ENCODE results near the gene MBOAT7.
A peak's percentile ranks its signal among the peaks of the same experiment; 100 is the strongest.
"Not testable (repeated sequence)": the region's sequence is repeated elsewhere in the genome, so short reads cannot be mapped to it uniquely, and the experiment has no call there.

Gene MBOAT7

DNA sequence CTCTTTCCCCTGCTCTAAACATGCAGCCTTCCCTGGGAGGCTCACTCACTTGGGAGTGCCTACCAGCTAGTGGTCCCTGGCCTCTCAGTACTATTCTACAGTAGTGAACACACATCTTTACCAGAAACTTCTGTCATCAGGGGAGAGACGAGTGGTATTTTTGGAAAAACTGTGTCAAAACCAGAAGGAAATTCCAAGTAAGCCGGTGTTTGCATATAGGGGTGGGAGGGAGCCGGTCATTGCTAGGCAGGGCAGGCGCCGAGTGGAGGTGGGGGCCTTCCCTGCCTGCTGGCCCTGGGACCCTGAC is 18.2 kb upstream of the MBOAT7 start:
- Mint-ChIP-seq H3K36me3 (ENCODE audit: low read depth) (peaks cover 75% of the 10 kb centered on the region), H3K9me3 (no peaks in the 10 kb centered on the region), H3K4me1 (peaks cover 89% of the 10 kb centered on the region), H3K27ac (peak overlapping the region; percentile 94), H3K4me3 (no peak overlapping the region), H3K27me3 (ENCODE audit: low read depth, poor library complexity) (peaks cover 7% of the 10 kb centered on the region)
- TF ChIP-seq, protein P1, sequence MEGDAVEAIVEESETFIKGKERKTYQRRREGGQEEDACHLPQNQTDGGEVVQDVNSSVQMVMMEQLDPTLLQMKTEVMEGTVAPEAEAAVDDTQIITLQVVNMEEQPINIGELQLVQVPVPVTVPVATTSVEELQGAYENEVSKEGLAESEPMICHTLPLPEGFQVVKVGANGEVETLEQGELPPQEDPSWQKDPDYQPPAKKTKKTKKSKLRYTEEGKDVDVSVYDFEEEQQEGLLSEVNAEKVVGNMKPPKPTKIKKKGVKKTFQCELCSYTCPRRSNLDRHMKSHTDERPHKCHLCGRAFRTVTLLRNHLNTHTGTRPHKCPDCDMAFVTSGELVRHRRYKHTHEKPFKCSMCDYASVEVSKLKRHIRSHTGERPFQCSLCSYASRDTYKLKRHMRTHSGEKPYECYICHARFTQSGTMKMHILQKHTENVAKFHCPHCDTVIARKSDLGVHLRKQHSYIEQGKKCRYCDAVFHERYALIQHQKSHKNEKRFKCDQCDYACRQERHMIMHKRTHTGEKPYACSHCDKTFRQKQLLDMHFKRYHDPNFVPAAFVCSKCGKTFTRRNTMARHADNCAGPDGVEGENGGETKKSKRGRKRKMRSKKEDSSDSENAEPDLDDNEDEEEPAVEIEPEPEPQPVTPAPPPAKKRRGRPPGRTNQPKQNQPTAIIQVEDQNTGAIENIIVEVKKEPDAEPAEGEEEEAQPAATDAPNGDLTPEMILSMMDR (IDR thresholded peaks at IDR 0.05): no peak
- DNase-seq: no peak

DNA sequence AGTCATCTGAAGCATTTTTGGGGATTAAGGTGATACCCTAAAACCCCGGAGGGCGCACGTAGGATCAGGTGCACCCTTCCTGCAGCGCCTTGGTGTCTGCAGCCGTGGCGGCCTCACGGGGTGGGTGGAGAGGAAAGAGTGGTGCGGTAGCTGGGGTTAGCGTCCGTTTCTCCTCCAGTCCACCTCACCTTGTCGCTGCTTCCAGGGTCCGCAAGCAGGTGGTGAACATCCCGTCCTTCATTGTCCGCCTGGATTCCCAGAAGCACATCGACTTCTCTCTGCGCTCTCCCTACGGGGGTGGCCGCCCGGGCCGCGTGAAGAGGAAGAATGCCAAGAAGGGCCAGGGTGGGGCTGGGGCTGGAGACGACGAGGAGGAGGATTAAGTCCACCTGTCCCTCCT is 17.8 kb upstream of the MBOAT7 start:
- peaks cover 77% of the 10 kb centered on the region for H3K36me3 Mint-ChIP-seq (ENCODE audit: low read depth)
- DNase-seq; H3K4me3 Mint-ChIP-seq; H3K27me3 Mint-ChIP-seq (ENCODE audit: low read depth, poor library complexity); H3K9me3 Mint-ChIP-seq: not testable (repeated sequence)
- H3K27ac Mint-ChIP-seq: peak overlapping the region; percentile 94
- peaks cover 94% of the 10 kb centered on the region for H3K4me1 Mint-ChIP-seq

DNA sequence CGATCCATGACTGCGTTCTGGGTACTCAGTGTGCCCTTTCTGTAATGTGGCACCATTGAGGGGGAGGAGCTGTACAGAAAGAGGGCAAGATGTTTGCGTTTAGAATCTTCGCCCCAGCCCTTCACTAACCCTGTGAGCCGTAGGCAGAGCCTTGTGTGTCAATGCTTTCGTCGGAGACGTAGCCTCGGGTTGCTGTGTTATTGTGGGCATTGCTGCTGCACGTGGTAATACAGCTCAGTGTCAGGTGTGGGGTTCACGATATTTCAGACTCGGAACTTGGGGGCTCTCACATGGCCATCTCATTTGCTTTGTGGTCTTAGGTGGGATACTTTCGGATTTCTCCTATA is 17.4 kb upstream of the MBOAT7 start:
- no peak for DNase-seq
- TF ChIP-seq, protein P1 (IDR thresholded peaks at IDR 0.05): no peak
- Mint-ChIP-seq H3K9me3 (no peaks in the 10 kb centered on the region), H3K27ac (peak overlapping the region; percentile 51), H3K36me3 (ENCODE audit: low read depth) (peaks cover 81% of the 10 kb centered on the region), H3K27me3 (ENCODE audit: low read depth, poor library complexity) (peaks cover 7% of the 10 kb centered on the region), H3K4me1 (peaks cover 94% of the 10 kb centered on the region), H3K4me3 (no peak overlapping the region)

DNA sequence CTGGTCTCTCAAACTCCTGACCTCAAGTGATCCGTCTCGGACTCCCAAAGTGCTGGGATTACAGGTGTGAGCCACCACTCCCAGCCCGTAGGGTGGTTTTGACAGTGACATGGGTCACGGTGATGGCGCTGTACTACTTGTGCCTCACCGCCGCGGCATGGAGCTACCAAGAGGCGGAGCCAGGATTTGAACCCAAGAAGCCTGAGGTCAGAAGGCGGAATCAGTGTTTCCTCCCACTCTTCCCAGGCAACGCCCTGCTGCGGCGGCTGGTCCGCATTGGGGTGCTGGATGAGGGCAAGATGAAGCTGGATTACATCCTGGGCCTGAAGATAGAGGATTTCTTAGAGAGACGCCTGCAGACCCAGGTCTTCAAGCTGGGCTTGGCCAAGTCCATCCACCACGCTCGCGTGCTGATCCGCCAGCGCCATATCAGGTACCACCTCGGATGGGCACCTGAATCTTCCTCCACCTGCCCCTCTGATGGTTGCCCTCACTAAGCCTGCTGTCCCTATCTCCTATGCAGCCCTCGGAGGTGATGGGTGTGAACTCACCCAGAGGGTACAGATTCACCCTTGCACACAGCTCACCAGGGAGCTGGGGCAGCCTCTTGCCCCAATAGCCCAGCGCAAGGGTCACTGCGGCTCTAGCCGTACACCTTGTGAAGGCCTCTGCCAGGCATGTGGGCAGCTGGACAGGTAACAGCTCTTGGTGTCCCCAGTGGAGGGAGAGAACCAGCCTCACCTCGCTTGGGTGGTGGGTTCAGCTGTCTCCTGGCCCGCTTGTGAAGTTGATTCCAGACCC is 16.9 kb upstream of the MBOAT7 start:
- H3K36me3 Mint-ChIP-seq (ENCODE audit: low read depth): peaks cover 83% of the 10 kb centered on the region
- TF ChIP-seq, protein P1 (IDR thresholded peaks at IDR 0.05): no peak
- peak overlapping the region; percentile 86 for H3K27ac Mint-ChIP-seq
- no peaks in the 10 kb centered on the region for H3K9me3 Mint-ChIP-seq
- peaks cover 95% of the 10 kb centered on the region for H3K4me1 Mint-ChIP-seq
- DNase-seq: no peak
- H3K4me3 Mint-ChIP-seq: no peak overlapping the region
- peaks cover 7% of the 10 kb centered on the region for H3K27me3 Mint-ChIP-seq (ENCODE audit: low read depth, poor library complexity)

DNA sequence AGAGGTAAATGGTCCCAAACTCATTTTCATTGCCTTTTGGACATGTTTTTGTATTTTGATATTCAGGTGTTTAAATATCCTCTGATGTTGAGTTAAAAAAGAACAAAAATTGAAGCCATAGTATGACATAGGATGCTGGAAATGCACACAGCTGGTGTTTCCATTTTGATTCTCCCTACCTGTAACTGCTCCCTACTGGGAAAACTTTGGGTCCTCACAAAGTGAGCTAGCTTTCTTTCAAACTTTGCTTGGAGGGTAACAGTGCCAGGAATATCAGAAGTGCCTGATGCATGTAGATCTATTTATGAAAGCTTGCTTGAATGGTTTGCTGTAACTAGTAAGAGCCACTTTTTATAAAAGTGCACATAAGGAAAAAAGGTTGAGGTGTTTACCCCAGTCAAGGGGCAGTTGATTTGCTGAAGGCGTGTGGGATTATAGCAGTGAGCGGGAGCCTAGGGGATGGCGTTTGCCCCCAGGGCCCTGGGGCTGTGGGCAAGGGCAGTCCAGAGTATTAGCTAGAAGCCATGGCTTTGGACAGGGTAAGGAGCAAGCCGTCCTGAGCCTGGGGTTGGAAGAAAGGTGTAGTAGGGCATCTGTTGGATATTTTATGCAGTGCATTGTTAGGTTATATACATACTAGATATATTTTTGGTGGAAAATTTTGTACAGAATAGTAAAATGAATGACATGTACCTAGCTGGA is 15.5 kb upstream of the MBOAT7 start:
- Mint-ChIP-seq H3K36me3 (ENCODE audit: low read depth) (peaks cover 80% of the 10 kb centered on the region), H3K4me1 (peaks cover 91% of the 10 kb centered on the region), H3K9me3 (no peaks in the 10 kb centered on the region), H3K4me3 (peak overlapping the region; percentile 6), H3K27me3 (ENCODE audit: low read depth, poor library complexity) (peaks cover 12% of the 10 kb centered on the region), H3K27ac (peak overlapping the region; percentile 86)
- DNase-seq: no peak
- TF ChIP-seq, protein P1 (IDR thresholded peaks at IDR 0.05): no peak

DNA sequence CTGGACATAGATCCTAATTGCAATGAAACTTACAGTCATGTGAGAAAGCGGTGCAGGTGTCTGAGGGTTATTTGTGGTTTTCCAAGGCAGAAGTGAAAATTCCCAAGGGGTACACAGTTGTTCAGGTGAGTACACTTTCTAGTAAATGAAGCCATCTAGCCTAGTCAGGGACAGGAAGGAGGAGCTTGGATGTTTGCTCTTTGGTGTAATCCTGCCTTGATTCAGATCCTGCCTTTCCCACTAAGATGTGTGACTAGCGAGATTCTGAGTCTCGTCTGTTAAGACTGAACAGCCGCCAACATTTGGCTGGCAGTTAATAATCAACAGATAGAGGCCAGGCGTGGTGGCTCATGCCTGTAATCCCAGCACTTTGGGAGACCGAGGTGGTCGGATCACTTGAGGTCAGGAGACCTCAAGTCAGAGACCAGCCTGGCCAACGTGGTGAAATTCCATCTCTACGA is 13.8 kb upstream of the MBOAT7 start:
- H3K36me3 Mint-ChIP-seq (ENCODE audit: low read depth): peaks cover 74% of the 10 kb centered on the region
- TF ChIP-seq, protein P1 (IDR thresholded peaks at IDR 0.05): no peak
- no peaks in the 10 kb centered on the region for H3K9me3 Mint-ChIP-seq
- peaks cover 8% of the 10 kb centered on the region for H3K27me3 Mint-ChIP-seq (ENCODE audit: low read depth, poor library complexity)
- no peak for DNase-seq
- peak overlapping the region; percentile 94 for H3K4me3 Mint-ChIP-seq
- H3K27ac Mint-ChIP-seq: peak overlapping the region; percentile 94
- peaks cover 78% of the 10 kb centered on the region for H3K4me1 Mint-ChIP-seq
